Measurements from ENCODE around the gene ZNF423.

The ZNF423 gene

DNA sequence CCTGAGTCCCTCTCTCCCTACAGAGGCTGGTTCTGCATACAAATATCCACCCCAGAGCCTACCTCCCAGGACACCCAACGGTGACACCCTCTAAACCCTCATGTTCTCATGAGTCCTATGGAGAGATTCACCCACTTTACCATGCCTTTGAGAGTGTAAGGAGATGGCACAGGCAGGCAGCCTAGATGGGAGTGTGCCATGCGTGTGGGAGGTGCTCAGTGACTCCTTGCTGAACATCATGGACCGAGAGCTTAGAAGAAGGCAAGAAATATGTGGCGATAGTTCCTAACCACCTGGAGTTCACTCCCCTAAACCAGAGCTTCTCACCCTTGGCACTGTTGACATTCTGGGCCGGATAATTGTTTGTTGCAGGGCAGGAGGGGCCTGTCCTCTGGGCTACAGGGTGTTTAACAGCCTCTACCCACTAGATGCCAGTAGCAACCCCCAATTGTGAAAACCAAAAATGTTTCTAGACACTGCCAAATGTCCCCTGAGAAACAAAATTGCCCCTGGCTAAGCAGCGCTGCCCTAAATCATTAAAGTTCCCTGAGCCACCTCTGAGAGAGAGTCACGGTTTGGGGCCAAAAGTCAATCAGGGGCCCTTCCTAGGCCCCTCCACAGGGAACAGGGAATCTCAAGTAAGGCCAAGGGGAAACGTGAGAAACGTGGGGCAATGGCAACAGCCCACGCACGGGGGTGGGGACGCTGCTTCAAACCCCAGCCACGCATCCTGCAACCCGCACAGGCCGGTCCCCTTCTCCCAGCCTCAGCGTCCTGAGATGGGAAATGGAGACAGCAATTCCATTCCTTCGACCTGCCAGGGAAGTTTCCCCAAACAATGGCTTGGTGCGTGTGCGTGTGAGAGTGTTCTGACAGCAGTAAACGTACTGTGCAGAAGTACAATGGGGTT, 415.5 kb downstream of the ZNF423 start:
- DNase-seq: no peak

DNA sequence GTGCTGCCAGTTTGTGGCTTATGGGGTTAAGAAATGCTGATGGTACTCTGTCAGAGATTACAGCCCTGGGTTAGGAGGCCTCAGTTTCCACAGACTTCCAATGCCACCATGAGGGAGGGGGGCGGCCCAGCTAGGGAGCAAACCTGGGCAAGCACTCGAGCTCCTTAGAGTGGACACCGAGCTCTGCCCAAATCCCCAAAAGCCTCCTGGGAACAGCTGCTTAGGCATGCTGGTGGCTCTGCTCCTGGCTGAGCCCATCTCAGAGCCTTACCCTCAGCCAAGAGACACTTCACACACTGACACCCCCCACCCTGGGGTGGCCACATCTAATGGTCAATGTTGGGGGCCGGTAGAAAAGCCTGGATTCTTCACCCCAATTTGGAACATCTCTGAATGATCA, 416.2 kb downstream of the ZNF423 start:
- DNase-seq: no peak

DNA sequence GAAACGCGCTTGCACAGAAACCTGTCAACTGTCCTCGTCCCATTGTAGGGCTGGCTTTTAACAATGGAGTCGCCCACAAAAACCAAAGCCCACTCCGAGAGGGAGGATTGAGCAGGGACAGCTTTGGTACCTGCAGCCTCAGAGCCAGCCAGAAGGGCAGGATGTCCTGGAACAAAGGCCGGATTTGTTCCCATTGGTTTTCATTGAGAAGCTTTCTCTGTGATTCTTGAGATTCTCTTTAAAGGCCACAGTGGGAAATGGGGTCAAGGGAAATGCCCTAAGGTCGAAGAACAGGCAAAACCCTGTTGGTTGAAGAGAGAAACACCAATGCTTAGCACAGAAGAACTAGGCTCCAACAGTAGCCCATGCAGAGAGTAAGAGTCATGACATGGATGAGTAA, 416.9 kb downstream of the ZNF423 start:
- no peak for DNase-seq
